HG03565 (cell line): ENCODE data around the gene SDHC.
"Not testable (repeated sequence)": the region's sequence is repeated elsewhere in the genome, so short reads cannot be mapped to it uniquely, and the experiment has no call there.

Experiments
- ATAC-seq: cut with Tn5 transposase; IDR thresholded peaks from one replicate; pipeline ENCODE4 v1.9.1; 2021; ENCODE audit warnings: mild to moderate bottlenecking, moderate library complexity; ENCODE audit not compliant: unreplicated experiment

The SDHC gene

DNA sequence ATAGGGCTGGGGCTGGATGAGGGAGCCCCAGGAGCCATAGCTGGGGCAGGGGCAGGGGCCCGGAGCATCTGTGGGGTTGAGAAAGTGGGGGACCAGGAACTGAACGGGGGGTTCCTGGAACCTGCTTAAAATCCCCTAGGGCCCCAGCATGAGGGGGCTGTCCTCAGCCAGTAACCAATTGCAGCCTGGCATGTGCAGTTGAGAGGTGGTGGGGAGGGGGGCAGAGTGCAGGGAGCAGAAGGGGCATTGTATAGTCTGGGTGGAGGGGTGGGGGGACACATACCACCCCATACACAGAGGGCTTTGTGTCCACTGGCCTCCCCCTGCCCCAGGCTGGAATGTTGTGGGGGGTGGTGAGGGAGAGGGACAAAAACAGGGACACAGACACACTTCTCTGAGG is 4.3 kb upstream of the SDHC start, which contains the start of gene MPZ:
TSS of gene MPZ (minus strand) at position 101 of the 400 bp plus-strand sequence. CDS start at position 38, 63 bp downstream.
- no peak for ATAC-seq

DNA sequence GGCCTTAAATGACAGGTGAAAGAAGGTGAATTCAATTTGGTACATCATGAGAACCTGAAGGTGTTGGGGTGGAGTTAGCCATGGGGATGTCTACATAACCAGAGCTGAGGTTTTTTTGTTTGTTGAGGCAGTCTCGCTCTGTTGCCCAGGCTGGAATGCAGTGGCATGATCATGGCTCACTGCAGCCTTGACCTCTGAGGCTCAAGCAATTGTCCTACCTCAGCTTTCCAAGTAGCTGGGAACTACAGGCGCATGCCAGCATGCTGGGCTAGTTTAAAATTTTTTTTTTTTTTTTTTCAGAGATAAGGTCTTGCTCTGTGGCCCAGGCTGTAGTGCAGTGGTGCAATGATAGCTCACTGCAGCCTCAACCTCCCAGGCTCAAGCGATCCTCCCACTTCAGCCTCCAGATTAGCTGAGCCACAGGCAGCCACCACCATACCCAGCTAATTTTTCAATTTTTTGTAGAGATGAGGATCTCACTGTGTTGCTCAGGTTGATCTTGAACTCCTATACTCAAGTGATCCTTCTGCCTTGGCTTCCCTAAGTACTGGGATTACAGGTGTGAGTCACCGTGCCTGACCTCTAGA is 2.5 kb upstream of the SDHC start:
- no peak for ATAC-seq

DNA sequence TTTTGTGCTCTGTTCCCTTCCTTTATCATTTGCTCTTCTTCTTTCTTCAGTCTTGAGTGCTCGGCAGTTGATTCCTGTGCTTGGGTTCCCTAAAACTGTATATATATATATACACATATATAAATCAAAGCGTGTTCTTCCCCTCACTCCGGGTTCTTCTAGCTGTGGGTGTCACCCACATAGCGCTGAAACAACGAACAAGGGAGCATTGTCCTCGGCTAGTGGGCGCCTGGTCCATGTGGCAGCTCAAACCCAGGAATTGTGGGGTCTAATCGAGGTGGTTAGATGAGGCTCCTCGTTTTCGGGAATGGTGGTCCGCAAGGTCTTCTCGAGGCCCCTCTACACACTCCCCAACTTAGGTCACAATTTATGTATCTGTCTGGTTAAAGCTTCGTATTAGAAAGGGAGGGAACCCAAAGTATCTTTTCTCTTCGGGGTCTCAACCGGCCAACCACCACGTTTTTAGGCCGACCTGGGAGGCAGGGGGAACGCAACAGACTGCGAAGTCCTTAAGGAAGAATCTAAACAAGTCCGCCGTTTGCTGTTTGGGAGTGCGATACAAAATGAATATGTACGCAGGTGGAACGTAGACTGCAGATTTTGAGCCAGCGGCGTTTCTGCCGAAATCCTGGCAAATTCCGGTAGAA is 504 bp upstream of the SDHC start:
- ATAC-seq = no peak

DNA sequence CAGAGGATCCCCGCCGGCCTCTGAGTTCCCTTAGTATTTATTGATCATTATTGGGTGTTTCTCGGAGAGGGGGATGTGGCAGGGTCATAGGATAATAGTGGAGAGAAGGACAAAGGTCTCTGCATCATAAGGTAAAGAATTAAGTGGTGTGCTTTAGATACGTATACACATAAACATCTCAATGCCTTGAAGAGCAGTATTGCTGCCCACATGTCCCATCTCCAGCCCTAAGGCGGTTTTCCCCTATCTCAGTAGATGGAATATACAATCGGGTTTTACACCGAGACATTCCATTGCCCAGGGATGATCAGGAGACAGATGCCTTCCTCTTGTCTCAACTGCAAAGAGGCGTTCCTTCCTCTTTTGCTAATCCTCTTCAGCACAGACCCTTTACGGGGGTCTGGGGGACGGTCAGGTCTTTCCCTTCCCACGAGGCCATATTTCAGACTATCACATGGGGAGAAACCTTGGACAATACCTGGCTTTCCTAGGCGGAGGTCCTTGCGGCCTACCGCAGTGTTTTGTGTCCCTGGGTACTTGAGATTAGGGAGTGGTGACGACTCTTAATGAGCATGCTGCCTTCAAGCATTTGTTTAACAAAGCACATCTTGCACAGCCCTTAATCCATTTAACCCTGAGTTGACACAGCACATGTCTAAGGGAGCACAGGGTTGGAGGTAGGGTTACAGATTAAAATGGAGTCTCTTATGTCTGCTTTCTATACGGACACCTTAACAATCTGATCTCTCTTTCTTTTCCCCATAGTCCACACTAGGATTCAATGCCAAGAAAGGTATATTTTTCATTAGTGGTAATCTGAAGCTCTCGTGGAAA is 1.9 kb downstream of the SDHC start:
- not testable (repeated sequence) for ATAC-seq

DNA sequence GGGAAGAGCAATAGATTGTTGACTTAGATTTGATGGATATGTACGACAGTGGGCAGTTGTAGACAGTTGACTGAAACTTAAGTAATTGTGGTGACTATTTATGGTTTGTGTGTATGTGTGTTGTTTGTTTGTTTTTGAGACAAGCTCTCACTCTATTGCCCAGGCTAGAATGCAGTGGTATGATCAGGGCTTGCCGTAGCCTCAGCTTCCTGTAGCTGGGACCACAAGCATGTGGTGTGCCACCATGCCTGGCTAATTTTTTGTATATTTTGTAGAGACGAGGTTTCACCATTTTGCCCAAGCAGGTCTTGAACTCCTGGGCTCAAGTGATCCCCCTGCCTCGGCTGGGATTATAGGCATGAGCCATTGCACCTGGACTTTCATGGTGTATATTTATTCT is 9.8 kb downstream of the SDHC start:
- ATAC-seq = no peak

DNA sequence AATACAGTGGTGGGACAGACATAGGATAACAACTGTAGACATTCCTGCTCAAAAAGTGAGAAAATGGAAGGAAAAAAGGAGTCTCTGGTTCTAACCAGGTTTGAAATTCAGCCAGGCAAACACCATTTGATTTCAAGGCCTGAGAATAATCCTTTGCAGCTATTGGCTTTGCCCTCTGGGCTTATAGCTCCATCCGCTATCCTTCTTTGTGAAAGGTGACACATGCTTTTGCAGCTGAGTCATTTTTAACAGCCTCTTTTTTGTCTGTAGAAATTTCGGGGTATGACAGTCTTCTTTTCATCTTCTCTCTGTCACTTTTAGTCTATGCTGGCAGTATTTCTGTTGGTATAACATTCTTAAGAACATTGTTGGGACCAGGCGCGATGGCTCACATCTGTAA is 16.2 kb downstream of the SDHC start:
- ATAC-seq = no peak

DNA sequence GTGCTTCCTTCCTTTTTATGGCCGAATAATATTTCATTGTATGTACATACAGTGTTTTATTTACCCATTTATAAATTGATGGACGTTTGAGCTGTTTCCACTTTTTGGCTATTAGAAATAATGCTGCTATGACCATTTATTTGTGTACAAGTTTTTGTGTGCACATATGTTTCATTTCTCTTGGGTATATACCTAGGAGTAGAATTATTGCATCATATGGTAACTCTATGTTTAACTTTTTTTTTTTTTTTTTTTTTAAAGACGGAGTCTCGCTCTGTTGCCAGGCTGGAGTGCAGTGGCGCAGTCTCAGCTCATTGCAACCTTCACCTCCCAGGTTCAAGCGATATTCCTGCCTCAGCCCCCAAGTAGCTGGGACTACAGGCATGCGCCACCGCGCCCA is 19.0 kb downstream of the SDHC start:
- ATAC-seq = no peak

DNA sequence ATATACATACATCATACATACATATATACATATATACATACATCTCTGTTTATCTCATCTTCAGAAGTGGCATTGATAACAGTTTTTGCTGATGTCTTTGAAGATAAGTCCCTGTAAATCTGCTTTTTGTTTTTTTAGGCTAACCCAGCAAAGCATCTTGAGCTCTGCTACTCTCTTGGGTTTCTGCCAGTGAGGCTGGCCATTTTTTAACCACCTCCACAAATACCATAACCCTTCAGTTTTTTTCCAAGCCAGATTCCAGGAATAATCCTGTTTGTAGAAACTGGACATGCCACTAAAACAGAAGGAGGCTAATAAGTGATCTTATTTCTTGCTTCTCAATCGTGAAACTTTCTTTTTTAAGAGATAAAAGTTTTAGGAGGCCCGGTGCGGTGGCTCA is 21.6 kb downstream of the SDHC start:
- ATAC-seq = no peak

DNA sequence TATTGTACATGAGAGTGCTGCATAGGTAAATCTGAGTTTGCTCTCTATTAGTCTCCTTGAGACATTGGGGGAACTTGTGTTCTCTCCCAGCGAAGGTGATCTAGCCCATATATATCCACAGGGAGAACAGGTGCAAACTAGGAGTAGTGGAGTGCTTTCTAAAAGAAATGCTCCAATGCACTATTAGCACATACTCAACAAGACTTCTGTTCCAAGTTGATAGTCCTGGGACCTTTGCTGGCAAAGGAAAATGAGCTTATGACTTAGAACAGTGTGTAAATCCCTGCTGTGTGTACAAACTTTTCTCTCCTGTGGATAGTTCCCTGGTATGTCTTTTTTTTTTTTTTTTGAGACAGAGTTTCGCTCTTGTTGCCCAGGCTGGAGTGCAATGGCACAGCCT is 28.0 kb downstream of the SDHC start:
- no peak for ATAC-seq

DNA sequence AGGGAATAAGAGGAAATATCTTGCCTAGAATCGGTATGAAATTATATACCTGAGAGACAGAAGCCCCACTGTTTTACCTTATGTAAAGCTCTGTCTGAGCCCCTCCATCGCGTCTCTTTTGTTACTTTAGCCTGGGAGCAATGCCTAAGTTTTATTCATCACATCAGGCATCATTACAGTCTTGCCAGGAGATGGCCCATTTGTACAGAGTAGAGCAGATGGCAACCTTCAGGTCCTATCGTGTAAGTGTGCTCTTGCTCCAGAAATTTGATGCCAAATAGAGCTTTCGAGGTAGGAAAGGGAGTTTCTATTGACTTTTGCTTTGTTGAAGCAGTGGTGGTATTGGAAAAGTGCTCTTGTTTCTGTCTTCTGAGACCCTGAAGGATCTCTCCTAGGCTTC is 28.6 kb downstream of the SDHC start:
- ATAC-seq = no peak

DNA sequence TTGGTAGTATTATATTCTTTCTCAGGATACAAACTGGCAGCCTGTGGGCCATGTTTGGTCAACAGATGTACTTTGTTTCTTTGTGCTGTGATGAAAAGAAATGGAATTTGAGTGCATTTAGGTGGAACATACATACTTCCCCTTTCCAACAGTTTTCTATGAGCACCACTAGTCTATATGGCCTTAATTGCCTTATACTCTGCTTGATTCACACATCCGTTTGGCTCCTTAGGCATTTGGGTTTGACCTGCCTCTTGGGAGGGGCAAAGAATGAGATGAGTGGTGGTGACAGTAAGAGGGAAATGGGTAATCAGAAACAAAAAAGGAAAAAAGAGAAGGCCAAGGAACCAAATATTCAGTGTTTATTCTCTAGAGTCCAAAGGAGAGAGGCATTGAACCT is 36.5 kb downstream of the SDHC start:
- ATAC-seq = no peak

DNA sequence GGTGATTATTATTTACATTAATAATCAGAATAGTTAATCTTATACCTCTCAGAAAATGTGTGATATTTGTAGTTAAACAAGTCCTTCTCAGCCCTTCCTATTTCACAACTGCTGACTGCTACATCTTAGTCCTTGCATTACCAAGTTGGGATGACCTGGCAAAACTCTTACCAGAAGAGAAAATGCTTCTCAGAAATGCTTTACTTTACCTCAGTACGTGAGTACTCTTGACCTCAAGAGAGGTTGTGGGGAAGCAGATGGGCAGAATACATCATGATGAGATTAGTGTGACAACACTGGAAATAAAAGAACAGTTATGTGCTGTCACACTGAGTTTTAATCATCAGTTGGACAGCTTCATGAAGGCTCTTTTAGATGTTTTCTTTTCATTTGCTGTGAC is 37.3 kb downstream of the SDHC start:
- ATAC-seq = no peak

DNA sequence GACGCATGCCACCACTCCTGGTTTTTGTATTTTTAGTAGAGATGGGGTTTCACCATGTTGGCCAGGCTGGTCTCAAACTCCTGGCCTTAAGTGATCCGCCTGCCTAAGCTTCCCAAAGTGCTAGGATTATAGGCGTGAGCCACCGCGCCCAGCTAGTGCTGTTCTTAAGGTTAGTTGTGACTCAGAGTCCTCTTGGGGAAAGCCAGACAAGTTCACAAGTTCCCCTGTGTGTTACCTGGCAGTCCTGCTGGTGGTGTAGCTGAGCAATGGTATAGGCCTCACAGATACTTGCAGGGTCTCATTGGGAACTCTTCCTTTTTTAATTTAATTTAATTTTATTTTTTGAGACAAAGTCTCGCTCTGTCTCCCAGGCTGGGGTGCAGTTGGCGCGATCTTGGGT is 42.9 kb downstream of the SDHC start:
- no peak for ATAC-seq

DNA sequence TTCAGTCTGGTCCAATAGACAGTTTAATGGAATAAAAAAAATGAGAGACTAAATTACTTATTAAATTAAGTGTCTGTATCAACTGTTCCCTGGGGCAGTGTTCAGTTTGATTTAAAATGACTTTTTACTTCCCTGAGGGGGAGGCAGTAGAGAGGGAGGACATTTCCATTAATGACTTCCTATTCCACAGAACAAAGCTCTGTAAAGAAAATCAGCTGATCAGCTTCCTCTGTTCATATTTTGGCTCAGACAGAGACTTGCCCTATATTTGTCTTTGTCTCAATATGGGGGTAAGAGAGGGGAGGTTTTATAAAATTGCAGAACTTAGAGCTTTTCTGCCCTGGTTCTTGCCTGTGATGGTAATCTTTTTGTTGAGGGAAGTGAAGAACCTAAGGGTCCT is 45.1 kb downstream of the SDHC start:
- no peak for ATAC-seq

DNA sequence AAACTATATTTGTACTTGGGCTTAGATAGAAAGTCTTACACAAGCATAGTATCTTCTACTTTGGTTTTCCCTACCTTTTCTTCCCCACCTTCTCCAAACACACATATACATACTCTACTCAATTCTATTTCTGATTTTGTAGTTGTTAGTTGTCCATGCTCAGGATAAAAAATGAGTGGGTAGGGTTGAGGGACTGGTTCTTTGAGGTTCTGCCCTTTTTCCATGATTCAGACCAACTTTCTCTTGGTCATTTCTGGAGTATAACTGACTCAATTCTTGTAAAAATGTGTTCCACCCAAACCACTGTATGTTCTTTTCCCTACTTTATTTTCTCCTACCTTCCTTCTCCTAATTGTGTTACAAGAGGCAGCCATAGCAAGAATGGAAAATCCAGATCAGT is 50.2 kb downstream of the SDHC start:
- no peak for ATAC-seq

DNA sequence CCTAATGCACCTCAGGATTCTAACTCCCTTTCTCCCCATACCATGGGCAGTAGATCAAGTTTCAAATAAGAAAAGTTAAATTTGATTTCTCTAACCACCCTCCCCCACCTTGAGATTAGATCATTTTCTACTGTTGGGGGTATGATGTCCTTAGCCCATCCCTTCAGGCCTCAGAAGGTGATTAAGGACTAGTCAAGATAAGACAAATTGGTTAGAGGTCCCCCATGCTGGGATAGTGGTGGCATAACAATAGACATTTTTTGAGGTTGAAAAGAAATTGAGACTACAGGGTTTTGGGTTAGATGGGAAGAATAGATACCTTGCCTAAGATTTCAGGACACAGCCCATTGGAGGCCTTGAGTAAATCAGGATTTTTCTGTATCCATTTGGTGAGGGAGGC is 51.0 kb downstream of the SDHC start:
- no peak for ATAC-seq

DNA sequence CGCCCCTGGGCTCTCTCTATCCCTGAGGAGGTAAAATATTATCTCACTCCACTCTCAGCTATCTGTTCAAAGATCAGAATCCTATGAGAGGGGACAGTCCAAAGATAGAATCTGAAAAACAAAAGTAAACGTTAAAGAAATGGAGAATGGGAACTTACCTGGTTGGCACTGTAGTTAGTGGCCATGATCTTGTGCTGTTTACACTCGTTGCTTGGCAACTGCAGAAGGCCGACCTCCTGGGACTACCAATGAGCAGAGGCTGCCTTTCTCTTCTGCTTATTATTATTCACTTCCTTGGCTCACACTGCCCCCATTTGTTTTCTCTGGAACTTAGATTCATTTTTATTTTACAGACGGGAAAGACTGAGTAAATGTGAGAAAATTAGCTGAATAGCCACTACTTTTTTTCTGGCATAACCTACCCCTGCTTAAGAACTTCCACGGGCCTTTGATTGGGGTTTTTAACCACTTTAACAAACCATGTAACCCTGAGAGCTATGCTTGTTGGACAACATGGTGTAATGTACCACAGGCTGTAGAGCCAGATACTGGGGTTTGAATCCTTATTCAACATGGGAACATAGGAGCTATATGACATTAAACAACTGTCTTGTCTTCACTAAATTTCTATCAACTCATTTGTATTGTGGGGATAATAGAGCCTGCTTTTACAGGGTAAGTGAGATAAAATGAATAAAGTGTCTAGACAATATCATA is 53.7 kb downstream of the SDHC start, which contains the start of gene CFAP126:
TSS of gene CFAP126 (minus strand) at position 193 of the 717 bp plus-strand sequence. CDS start at position 185, 8 bp downstream.
- ATAC-seq = peak; percentile 88

DNA sequence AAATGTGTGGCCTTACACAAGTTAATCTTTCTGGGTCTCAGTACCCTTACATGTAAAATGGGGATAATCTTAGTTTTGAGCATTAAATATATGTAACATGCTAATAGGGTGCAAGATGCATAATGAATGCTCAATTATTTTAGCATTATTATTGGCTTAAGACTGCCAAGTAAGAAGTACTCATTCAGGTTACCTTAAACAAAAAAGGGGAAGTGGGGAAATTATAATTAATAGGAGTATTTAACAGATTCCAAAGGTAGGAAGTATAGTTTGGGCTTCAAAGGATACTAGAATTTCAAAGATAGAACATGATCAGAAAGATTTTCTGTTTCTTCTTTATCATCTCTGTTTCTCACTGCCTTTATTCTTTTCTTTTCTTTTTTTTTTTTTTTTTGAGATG is 59.3 kb downstream of the SDHC start:
- no peak for ATAC-seq

DNA sequence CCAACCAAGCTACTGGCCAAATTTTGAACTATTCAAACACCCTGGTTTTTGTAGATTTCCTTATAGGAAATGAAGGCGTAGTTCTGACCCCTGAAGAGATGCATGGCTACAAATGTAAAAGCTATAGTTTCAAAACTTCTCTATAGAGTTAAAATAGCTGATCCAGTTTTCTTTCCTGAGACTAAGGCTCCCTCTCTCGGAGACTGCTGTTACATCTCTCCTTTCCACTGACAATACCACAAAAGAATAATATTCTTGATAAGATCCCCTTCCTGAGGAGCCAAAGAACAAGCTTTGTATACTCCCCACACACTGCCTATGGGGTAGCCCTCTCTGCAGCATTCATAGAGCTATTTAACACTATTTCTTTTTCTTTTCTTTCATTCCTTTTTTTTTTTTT is 60.2 kb downstream of the SDHC start:
- ATAC-seq = no peak

DNA sequence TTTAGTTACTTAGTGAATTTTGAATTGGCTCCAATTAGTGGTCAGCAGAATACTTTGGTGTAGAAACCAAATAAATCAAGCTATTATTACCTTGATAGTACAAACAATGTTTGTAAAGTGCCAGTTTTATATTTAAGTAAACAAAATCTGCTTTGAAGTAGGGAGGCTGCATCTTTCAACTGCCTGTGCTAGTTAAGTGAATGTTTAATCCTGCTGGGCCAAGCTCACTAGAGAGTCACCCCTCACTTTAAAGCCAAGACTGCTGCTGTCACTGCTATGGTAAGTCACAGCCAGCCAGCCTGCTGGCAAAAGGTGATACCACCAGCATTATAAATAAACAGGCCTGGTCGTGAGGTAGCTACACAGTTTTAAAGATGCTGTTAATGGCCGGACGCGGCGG is 63.8 kb downstream of the SDHC start:
- no peak for ATAC-seq

DNA sequence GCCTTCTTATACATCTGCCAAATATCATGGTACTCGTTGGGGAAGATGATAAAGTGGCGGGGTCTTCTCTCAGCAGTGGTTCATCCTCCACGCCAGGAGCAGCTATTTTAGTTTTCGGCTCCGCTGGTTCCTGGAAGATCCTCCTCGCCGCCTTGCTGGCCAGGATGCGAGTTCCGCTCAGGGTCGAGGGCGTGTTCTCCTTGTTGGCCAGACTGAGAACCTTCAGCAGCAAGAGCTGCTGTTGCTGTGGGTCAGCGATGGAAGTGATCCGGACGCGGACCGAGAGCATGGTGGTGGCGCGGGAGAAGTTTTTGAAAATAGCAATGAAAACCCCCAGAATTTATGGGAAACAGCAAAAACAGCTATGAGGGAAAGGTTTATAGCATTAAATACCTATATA is 64.9 kb downstream of the SDHC start:
- ATAC-seq = no peak
